G401.6 (cell line): ENCODE measurements around the gene DCAF15.

Source experiments
- FAIRE-seq: peaks from 2 replicates; lab custom pipeline; 2012; peaks lifted over from hg19 to GRCh38; lab: Jason Lieb, UNC

Gene DCAF15

GRCh38 chr19:13995017-13995728, 42.9 kb downstream of the DCAF15 start:
- no peak for FAIRE-seq

DNA sequence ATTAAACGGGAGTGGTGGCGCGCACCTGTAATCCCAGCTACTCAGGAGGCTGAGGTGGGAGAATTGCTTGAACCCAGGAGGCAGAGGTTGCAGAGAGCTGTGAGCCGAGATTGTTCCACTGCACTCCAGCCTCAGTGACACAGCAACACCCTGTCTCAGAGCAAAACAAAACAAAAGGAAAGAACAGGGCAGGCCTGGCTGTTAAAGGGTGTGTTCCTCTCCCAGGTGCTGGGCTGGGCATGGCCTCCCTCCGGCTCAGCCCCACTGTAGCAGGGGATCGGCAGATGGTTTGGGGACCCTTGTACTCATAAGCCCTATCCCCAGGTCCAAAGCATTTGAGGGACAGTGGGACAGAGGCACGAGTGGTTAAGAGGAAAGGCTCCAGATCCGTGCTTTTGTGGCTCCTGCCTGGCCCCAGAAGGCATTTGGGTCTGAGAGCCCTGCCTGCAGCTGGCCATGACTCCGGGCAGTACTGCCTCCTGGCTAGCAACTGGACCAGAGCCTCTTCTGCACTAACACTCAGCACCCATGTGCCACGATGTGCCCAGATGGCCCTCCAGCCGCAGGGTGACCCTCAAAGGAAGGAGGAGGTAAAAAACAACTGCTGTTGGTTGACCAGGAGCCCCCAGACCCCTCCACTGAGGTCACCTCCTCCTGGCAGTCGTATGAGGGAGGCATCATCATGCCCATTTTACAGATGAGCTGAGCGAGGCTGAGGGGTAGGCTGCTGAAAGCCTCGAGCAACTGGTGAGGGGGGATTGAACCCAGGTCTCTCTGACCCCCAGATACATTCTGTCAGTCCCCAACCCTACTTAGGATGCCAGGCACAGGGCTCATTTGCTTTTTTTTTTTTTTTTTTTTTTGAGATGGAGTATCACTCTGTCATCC, 43.8 kb downstream of the DCAF15 start:
- FAIRE-seq, result no peak

DNA sequence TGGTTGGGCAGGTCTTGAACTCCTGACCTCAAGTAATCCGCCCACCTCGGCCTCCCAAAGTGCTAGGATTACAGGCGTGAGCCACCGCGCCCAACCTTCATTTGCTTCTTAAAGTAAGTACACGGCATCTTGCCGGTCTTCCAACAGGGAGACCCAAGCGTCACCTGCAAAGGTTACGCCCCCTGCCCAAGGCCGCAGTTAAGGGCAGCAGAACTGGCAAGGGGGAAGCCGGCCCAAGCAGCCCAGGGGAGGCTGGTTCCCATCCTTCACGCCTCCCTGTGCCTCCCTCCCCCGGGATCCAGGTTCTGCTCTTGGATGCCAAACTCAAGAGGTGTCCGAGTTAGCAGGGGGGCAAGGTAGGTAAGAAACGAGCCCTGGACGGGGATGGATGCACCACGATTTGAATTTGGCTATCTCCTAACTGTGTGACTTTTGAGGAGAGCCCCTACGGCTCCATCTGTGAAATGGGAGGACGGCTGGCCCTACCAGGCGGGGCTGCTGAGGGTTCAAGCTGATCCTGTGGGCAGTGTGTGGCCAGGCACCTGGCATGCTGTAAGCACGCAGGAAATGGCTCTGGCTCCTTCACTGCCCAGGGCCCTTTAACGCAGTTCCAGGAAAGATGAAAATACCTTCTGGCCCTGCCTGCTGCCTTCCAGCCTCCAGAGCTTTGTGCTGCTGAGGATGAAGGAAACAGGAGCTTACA, 44.8 kb downstream of the DCAF15 start:
- no peak for FAIRE-seq

DNA sequence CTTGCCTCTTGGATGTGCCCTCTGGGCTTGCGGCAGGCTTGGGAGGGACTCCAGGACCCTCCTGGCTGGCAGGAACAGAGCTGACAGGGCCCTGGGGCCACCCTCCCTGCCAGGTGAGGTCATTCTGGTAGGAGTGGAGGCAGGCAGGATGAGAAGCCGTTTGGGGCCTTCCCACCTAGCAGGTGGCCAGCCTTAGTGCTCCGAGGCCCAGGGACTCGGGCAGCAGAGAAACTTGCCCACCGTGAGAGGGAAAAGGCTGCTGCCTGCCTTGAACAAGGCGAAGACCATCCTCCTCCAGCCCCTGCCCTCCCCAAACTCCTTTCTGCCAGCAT, 45.3 kb downstream of the DCAF15 start:
- FAIRE-seq, result no peak

GRCh38 chr19:13998426-13998825, 46.1 kb downstream of the DCAF15 start:
- FAIRE-seq, result no peak

- no peak for FAIRE-seq
Measured at GRCh38 chr19:13999085-13999484, 46.8 kb downstream of the DCAF15 start.

DNA sequence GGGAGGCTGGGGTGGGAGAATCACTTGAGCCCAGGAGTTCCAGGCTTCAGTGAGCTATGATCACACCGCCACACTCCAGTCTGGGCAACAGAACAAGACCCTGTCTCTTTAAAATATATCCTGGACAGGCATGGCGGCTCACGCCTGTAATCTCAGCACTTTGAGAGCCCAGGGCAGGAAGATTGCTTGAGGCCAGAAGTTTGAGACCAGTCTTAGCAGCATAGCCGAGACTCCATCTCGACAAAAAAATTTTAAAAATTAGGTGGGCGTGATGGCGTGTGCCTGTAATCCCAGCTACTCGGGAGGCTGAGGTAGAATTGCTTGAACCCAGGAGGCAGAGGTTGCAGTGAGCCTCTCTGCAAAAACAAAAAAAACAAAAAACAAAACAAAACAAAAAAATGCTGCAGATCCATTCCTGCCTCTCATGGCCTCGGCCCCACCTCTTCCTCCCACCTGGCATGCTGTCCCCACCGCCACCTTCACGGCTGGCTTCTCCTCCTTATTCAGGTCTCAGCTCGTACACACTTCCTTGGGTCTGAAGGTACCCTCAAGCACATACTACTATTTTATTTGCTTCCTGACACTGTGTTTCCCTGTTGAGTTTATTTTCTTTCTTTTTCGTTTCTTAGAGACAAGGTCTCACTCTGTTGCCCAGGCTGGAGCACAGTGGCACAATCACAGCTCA, 48.5 kb downstream of the DCAF15 start:
- FAIRE-seq, result no peak

- FAIRE-seq, result no peak
Measured at GRCh38 chr19:14002571-14003250, 50.4 kb downstream of the DCAF15 start.

DNA sequence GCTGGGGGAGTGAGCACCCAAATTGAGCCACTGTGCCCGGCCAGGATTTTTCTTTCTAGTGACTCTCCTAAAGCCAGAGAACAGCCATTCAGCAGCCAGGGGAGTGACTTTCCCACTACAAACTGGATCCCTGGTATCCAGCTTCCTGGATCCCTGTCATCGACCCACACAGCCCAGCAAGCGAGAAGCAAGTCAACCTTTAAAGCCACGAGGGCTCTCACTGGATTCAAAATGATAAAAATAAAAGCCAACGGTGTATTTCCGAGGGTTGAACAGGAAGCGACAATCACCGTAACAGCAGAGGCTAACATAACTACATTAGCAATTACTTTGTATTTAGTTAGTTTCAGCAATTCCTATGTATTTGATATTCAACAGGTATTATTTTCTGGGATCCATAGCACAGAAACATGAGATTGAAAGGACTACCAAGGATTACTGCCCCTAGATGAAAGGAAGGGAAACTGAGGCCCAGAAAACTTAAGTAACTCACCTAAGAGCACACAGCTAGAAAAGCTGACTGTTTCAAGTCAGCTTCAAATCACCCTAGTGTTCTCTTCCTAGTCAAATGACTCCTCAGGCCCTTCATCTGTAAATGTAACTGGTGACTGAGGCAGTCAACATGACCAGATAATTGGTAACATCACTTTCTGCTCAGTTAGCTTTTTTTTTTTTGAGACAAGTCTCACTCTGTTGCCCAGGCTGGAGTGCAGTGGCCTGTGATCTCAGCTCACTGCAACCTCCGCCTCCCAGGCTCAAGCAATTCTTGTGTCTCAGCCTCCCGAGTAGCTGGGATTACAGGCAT, 51.1 kb downstream of the DCAF15 start:
- FAIRE-seq, result no peak

DNA sequence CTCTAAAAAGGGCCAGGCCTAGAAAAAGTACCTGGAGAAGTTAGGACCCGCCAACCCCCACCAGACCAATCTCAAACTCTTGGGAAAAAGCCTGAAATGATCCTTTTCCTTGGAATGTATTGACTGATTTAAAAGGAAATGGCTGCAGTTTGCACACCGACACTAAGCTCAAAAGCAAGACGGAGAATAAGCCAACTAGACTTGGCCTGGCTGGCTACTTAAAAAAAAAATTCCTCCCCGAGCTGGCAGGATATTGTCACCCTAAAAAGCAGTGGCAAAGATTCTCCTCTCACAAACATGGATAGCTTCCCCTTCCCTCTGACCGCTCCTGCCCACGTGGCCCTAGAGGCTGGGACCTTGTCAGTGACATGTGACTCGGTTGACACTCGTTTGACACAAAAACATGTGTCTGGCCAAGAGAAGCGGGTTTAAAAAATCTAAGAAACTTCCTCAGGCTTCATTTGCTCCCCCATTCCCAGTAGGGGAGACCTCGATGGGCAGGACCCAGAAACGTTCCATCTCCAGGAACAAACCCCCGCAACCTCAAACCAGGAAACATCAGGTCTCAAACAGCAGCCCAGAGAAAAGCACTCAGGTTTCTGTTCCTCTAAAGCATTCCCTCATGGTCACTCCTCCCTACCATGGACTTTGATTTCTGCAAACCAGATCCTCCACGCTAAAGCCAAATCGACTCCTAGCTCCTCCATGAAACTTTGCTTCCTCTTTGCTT, 52.5 kb downstream of the DCAF15 start:
- FAIRE-seq, result no peak

DNA sequence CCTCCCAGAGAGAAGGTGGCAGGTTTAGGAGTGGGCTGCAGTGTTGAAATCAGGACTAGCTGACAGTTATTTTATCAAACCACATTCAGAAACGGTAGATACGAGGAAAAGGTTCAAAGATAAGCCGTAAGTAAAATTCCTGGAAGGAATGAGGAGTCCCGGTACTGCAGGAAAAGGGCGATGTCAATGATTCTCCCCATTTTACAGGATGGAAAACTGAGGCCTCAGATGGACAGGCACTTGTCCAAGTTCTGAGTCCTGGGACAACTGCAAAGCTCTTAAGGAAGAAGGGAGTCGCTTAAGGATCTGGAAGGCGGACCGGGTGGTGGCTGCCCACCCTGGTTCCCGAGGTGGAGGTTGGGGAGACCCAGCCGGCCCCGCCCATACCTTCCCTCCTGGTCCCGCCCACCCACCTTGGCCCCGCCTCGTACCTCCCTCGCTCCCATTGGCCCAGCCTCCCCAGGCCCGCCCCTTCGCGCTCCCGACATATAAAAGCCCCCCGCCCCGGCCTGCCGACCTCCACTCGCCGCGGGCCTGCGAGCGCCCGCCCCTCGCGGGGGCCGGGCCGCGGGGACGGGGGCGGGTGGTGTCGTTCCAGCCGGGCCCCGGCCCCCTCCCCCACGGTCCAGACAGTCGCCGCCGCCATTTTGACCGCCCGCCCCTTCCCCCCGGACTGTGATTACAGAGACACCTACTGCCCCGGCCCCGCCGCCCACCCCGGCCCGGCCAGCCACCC, 53.2 kb downstream of the DCAF15 start:
- no peak for FAIRE-seq

GRCh38 chr19:14006085-14006765, 53.9 kb downstream of the DCAF15 start, which contains the start of gene RFX1:
Gene RFX1 (minus strand): TSS chr19:14006320. CDS start chr19:13993843, 12,477 bp downstream.
- FAIRE-seq, result peak; percentile 96

GRCh38 chr19:14006766-14007562, 54.7 kb downstream of the DCAF15 start:
- no peak for FAIRE-seq
